ENCODE results near the gene ATP10B.

The ATP10B gene

GRCh38 chr5:160523502-160524163 lies 328.4 kb downstream of the ATP10B start:
- H4K91ac ChIP-seq (ENCODE audit: low read depth, low read length, poor library complexity) = no peak overlapping the region
- H3K9me3 ChIP-seq (replicated peaks in 1 of 2; ENCODE audit: control insufficient read depth in 2 of 2, insufficient read depth in 1 of 2, low read depth in 1 of 2, low read length in 2 of 2) = no peaks in the 10 kb centered on the region
- no peak overlapping the region for H3K4me3 ChIP-seq (ENCODE audit: low read length in 2 of 2)
- H3K14ac ChIP-seq (ENCODE audit: low read length) = no peak overlapping the region
- H2BK12ac ChIP-seq (ENCODE audit: low read length) = no peak overlapping the region
- no peak overlapping the region for H2AK5ac ChIP-seq (ENCODE audit: low read depth, low read length)
- WGBS, 2 donors (ENCODE audit: extremely low coverage in 2 of 2, insufficient read length in 2 of 2, insufficient replicate concordance in 1 of 2) = no CpG with 5 or more reads among the region's 4 CpGs
- no peak overlapping the region for H2BK120ac ChIP-seq (ENCODE audit: low read depth, low read length)
- no peaks in the 10 kb centered on the region for H3K36me3 ChIP-seq (replicated peaks in 1 of 2; ENCODE audit: control insufficient read depth in 2 of 2, insufficient read depth in 2 of 2, low read length in 2 of 2)
- H3K9ac ChIP-seq (ENCODE audit: low read depth, low read length, poor library complexity) = no peak overlapping the region
- no peak overlapping the region for H3K4me2 ChIP-seq (ENCODE audit: insufficient read depth, low read length, poor library complexity, severe bottlenecking)
- H2AFZ ChIP-seq (ENCODE audit: low read length) = no peak overlapping the region
- H3K27ac ChIP-seq (replicated peaks; ENCODE audit: low read length) = no peak overlapping the region
- H2BK5ac ChIP-seq (ENCODE audit: low read length) = no peak overlapping the region
- no peak overlapping the region for H3K18ac ChIP-seq (ENCODE audit: low read length)
- H3K4me1 ChIP-seq (ENCODE audit: control insufficient read depth in 2 of 2, insufficient read depth in 1 of 2, low read depth in 1 of 2, low read length in 2 of 2) = no peaks in the 10 kb centered on the region
- H4K8ac ChIP-seq (ENCODE audit: low read depth, low read length) = no peak overlapping the region
- DNase-seq (ENCODE audit: low spot score) = no peak
- no peak overlapping the region for H2BK15ac ChIP-seq (ENCODE audit: low read length)
- H3K23ac ChIP-seq (ENCODE audit: low read depth, low read length, poor library complexity) = no peak overlapping the region
- no peak overlapping the region for H3K4ac ChIP-seq (ENCODE audit: low read length)
- H3K79me1 ChIP-seq (ENCODE audit: low read depth, low read length) = no peaks in the 10 kb centered on the region
- H3K27me3 ChIP-seq (ENCODE audit: control insufficient read depth in 3 of 3, insufficient read depth in 3 of 3, low read depth in 1 of 3, low read length in 3 of 3) = no peaks in the 10 kb centered on the region

- no peak overlapping the region for H3K4me3 ChIP-seq (ENCODE audit: low read length in 2 of 2)
- peaks cover 0 to 7% of the 10 kb centered on the region in 2 donors for H3K4me1 ChIP-seq (ENCODE audit: control insufficient read depth in 2 of 2, insufficient read depth in 1 of 2, low read depth in 1 of 2, low read length in 2 of 2)
- no peak overlapping the region for H2BK5ac ChIP-seq (ENCODE audit: low read length)
- H3K79me1 ChIP-seq (ENCODE audit: low read depth, low read length) = no peaks in the 10 kb centered on the region
- no peak overlapping the region for H3K23ac ChIP-seq (ENCODE audit: low read depth, low read length, poor library complexity)
- no peak overlapping the region for H3K18ac ChIP-seq (ENCODE audit: low read length)
- no peaks in the 10 kb centered on the region for H3K36me3 ChIP-seq (replicated peaks in 1 of 2; ENCODE audit: control insufficient read depth in 2 of 2, insufficient read depth in 2 of 2, low read length in 2 of 2)
- no peak for DNase-seq (ENCODE audit: low spot score)
- no peak overlapping the region for H2AK5ac ChIP-seq (ENCODE audit: low read depth, low read length)
- H3K27ac ChIP-seq (replicated peaks; ENCODE audit: low read length) = no peak overlapping the region
- H2BK12ac ChIP-seq (ENCODE audit: low read length) = no peak overlapping the region
- H2AFZ ChIP-seq (ENCODE audit: low read length) = no peak overlapping the region
- H4K8ac ChIP-seq (ENCODE audit: low read depth, low read length) = no peak overlapping the region
- H3K4me2 ChIP-seq (ENCODE audit: insufficient read depth, low read length, poor library complexity, severe bottlenecking) = no peak overlapping the region
- no peak overlapping the region for H3K14ac ChIP-seq (ENCODE audit: low read length)
- H3K4ac ChIP-seq (ENCODE audit: low read length) = no peak overlapping the region
- no peaks in the 10 kb centered on the region for H3K9me3 ChIP-seq (replicated peaks in 1 of 2; ENCODE audit: control insufficient read depth in 2 of 2, insufficient read depth in 1 of 2, low read depth in 1 of 2, low read length in 2 of 2)
- H2BK120ac ChIP-seq (ENCODE audit: low read depth, low read length) = no peak overlapping the region
- H4K91ac ChIP-seq (ENCODE audit: low read depth, low read length, poor library complexity) = no peak overlapping the region
- no peak overlapping the region for H2BK15ac ChIP-seq (ENCODE audit: low read length)
- no peak overlapping the region for H3K9ac ChIP-seq (ENCODE audit: low read depth, low read length, poor library complexity)
- no peaks in the 10 kb centered on the region for H3K27me3 ChIP-seq (ENCODE audit: control insufficient read depth in 3 of 3, insufficient read depth in 3 of 3, low read depth in 1 of 3, low read length in 3 of 3)
These were observed 330.7 kb downstream of the ATP10B start for GRCh38 chr5:160521392-160521663.

GRCh38 chr5:160520609-160521391 lies 331.2 kb downstream of the ATP10B start:
- no peak overlapping the region for H2AFZ ChIP-seq (ENCODE audit: low read length)
- no peak overlapping the region for H3K14ac ChIP-seq (ENCODE audit: low read length)
- no peak overlapping the region for H2BK120ac ChIP-seq (ENCODE audit: low read depth, low read length)
- H4K91ac ChIP-seq (ENCODE audit: low read depth, low read length, poor library complexity) = no peak overlapping the region
- no peaks in the 10 kb centered on the region for H3K9me3 ChIP-seq (replicated peaks in 1 of 2; ENCODE audit: control insufficient read depth in 2 of 2, insufficient read depth in 1 of 2, low read depth in 1 of 2, low read length in 2 of 2)
- H3K79me1 ChIP-seq (ENCODE audit: low read depth, low read length) = no peaks in the 10 kb centered on the region
- H3K23ac ChIP-seq (ENCODE audit: low read depth, low read length, poor library complexity) = no peak overlapping the region
- H3K4ac ChIP-seq (ENCODE audit: low read length) = no peak overlapping the region
- no CpG with 5 or more reads among the region's 6 CpGs for WGBS, 2 donors (ENCODE audit: extremely low coverage in 2 of 2, insufficient read length in 2 of 2, insufficient replicate concordance in 1 of 2)
- H4K8ac ChIP-seq (ENCODE audit: low read depth, low read length) = no peak overlapping the region
- H2BK15ac ChIP-seq (ENCODE audit: low read length) = no peak overlapping the region
- no peak overlapping the region for H2AK5ac ChIP-seq (ENCODE audit: low read depth, low read length)
- H2BK5ac ChIP-seq (ENCODE audit: low read length) = no peak overlapping the region
- DNase-seq (ENCODE audit: low spot score) = no peak
- no peak overlapping the region for H3K4me3 ChIP-seq (ENCODE audit: low read length in 2 of 2)
- no peak overlapping the region for H3K18ac ChIP-seq (ENCODE audit: low read length)
- no peaks in the 10 kb centered on the region for H3K36me3 ChIP-seq (replicated peaks in 1 of 2; ENCODE audit: control insufficient read depth in 2 of 2, insufficient read depth in 2 of 2, low read length in 2 of 2)
- no peaks in the 10 kb centered on the region for H3K27me3 ChIP-seq (ENCODE audit: control insufficient read depth in 3 of 3, insufficient read depth in 3 of 3, low read depth in 1 of 3, low read length in 3 of 3)
- H3K4me2 ChIP-seq (ENCODE audit: insufficient read depth, low read length, poor library complexity, severe bottlenecking) = no peak overlapping the region
- H2BK12ac ChIP-seq (ENCODE audit: low read length) = no peak overlapping the region
- no peak overlapping the region for H3K9ac ChIP-seq (ENCODE audit: low read depth, low read length, poor library complexity)
- H3K27ac ChIP-seq (replicated peaks; ENCODE audit: low read length) = no peak overlapping the region
- peaks cover 0 to 7% of the 10 kb centered on the region in 2 donors for H3K4me1 ChIP-seq (ENCODE audit: control insufficient read depth in 2 of 2, insufficient read depth in 1 of 2, low read depth in 1 of 2, low read length in 2 of 2)

GRCh38 chr5:160516696-160517530 lies 335.1 kb downstream of the ATP10B start:
- WGBS, 2 donors (ENCODE audit: extremely low coverage in 2 of 2, insufficient read length in 2 of 2, insufficient replicate concordance in 1 of 2) = no CpG with 5 or more reads among the region's 8 CpGs
- no peak overlapping the region for H2AFZ ChIP-seq (ENCODE audit: low read length)
- no peak for DNase-seq (ENCODE audit: low spot score)

More at GRCh38 chr5:160516696-160517530, 335.1 kb downstream of the ATP10B start:
- Histone ChIP-seq H3K14ac (ENCODE audit: low read length) (no peak overlapping the region), H2AK5ac (ENCODE audit: low read depth, low read length) (no peak overlapping the region), H2BK5ac (ENCODE audit: low read length) (no peak overlapping the region), H3K9me3 (replicated peaks in 1 of 2; ENCODE audit: control insufficient read depth in 2 of 2, insufficient read depth in 1 of 2, low read depth in 1 of 2, low read length in 2 of 2) (no peaks in the 10 kb centered on the region), H3K18ac (ENCODE audit: low read length) (no peak overlapping the region), H2BK12ac (ENCODE audit: low read length) (no peak overlapping the region), H4K91ac (ENCODE audit: low read depth, low read length, poor library complexity) (no peak overlapping the region), H3K4me2 (ENCODE audit: insufficient read depth, low read length, poor library complexity, severe bottlenecking) (no peak overlapping the region), H3K23ac (ENCODE audit: low read depth, low read length, poor library complexity) (no peak overlapping the region), H3K4me1 (ENCODE audit: control insufficient read depth in 2 of 2, insufficient read depth in 1 of 2, low read depth in 1 of 2, low read length in 2 of 2) (peaks cover 0 to 7% of the 10 kb centered on the region in 2 donors), H2BK120ac (ENCODE audit: low read depth, low read length) (no peak overlapping the region), H3K4ac (ENCODE audit: low read length) (no peak overlapping the region), H3K79me1 (ENCODE audit: low read depth, low read length) (no peaks in the 10 kb centered on the region), H3K36me3 (replicated peaks in 1 of 2; ENCODE audit: control insufficient read depth in 2 of 2, insufficient read depth in 2 of 2, low read length in 2 of 2) (no peaks in the 10 kb centered on the region), H3K9ac (ENCODE audit: low read depth, low read length, poor library complexity) (no peak overlapping the region), H2BK15ac (ENCODE audit: low read length) (no peak overlapping the region), H3K27ac (replicated peaks; ENCODE audit: low read length) (no peak overlapping the region), H4K8ac (ENCODE audit: low read depth, low read length) (no peak overlapping the region), H3K4me3 (ENCODE audit: low read length in 2 of 2) (peak overlapping the region in 1 of 2 donors; percentile 53), H3K27me3 (ENCODE audit: control insufficient read depth in 3 of 3, insufficient read depth in 3 of 3, low read depth in 1 of 3, low read length in 3 of 3) (no peaks in the 10 kb centered on the region)
